Left lung (tissue), 10 donors: ENCODE data around the gene APLP1. TPM values are rescaled to one million over a fixed set of nuclear protein-coding genes. Genes with fewer than 3 reads are reported as not detected.

Experiments used
- ATAC-seq: fragments of 200-7000 bp; cut with Tn5 transposase; one replicate; pipeline ENCODE4 v1.9.1; 2020; ENCODE audit warnings: moderate library complexity
- DNase-seq, 4 donors: peaks; one replicate each; pipeline ENCODE4 v3.0.0-alpha.2; 2013 to 2020
- H3K27ac ChIP-seq, 2 donors: fragments of 200-600 bp; sonication (generic) in 1 of 2; one replicate each; pipeline versions ENCODE4 v1.5.0 to v1.8.0; 2020 to 2021
- H3K27me3 ChIP-seq, 2 donors: fragments of 200-600 bp; sonication (generic) in 1 of 2; one replicate each; pipeline versions ENCODE4 v1.5.0 to v1.8.0; 2020 to 2021
- H3K36me3 ChIP-seq, 2 donors: fragments of 200-600 bp; sonication (generic) in 1 of 2; one replicate each; pipeline versions ENCODE4 v1.5.0 to v1.8.0; 2020 to 2021
- H3K4me1 ChIP-seq, 2 donors: fragments of 200-600 bp; one replicate each; pipeline ENCODE4 v1.8.0; 2021
- H3K4me3 ChIP-seq, 2 donors: fragments of 200-600 bp; sonication (generic) in 1 of 2; one replicate each; pipeline versions ENCODE4 v1.5.0 to v1.8.0; 2020 to 2021; ENCODE audit warnings: mild to moderate bottlenecking in 1 of 2
- H3K9me3 ChIP-seq, 2 donors: fragments of 200-600 bp; sonication (generic) in 1 of 2; one replicate each; pipeline versions ENCODE4 v1.5.0 to v1.8.0; 2020 to 2021
- intact Hi-C, 2 donors: fragments of 100-400 bp; cut with DNase I; formaldehyde crosslinking; loops; one replicate each; pipeline versions ENCODE4 v1.11.2 to v1.14.2; 2022
- polyA plus RNA-seq, 6 donors: library from polyadenylated mRNA; unstranded; fragments of 120-200 nt; gene quantifications; one replicate each; pipeline ENCODE4 v1.2.1, GENCODE V29; 2013; ENCODE audit not compliant: insufficient read length in 6 of 6
- total RNA-seq, 2 donors: library from RNA; stranded (reverse); fragmentation: NEBNext Ultra II Directional; extraction: Animal tissue kit (Norgen Biotek cat#: 25700); gene quantifications; one replicate each; pipeline ENCODE4 v1.2.1, GENCODE V29; 2021
- TF ChIP-seq, protein P1 (sequence below), 2 donors: fragments of 200-600 bp; sonication (generic) in 1 of 2; IDR thresholded peaks; one replicate each; pipeline versions ENCODE4 v1.5.0 to v1.8.0; 2021; ENCODE audit warnings: antibody characterized with exemption in 2 of 2
- donor health status: DM: no; HTN: yes; CAD: no.
- donor health status: DM: no; HTN: no; CAD: no.

Gene APLP1
- total and polyA plus RNA-seq, 8 donors, result 3.0 to 11.0 (median 8.8) TPM

DNA sequence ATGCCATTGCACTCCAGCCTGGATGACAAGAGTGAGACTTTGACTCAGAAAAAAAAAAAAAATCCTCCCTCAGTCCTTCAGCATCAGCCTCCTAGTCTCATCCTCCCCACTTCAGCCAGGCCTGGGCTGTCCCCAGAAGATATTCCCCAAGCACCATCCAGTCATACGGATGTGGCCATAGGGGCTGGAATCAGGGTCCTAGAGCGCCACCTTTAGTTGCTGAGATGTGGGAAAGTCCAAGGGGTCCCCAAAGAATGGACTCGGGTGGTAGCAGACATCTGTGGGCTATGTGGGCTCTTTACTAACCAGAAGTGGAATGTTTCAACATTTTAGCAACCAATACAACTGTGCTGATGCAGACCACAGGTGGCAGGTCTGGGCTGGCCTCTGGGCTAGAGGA, 42.8 kb downstream of the APLP1 start:
- TF ChIP-seq, protein P1, sequence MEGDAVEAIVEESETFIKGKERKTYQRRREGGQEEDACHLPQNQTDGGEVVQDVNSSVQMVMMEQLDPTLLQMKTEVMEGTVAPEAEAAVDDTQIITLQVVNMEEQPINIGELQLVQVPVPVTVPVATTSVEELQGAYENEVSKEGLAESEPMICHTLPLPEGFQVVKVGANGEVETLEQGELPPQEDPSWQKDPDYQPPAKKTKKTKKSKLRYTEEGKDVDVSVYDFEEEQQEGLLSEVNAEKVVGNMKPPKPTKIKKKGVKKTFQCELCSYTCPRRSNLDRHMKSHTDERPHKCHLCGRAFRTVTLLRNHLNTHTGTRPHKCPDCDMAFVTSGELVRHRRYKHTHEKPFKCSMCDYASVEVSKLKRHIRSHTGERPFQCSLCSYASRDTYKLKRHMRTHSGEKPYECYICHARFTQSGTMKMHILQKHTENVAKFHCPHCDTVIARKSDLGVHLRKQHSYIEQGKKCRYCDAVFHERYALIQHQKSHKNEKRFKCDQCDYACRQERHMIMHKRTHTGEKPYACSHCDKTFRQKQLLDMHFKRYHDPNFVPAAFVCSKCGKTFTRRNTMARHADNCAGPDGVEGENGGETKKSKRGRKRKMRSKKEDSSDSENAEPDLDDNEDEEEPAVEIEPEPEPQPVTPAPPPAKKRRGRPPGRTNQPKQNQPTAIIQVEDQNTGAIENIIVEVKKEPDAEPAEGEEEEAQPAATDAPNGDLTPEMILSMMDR (IDR thresholded peaks at IDR 0.05), result no peak
- no peak for ATAC-seq
- peak in 1 of 4 donors; percentile 2 for DNase-seq
- intact Hi-C loops, result no loop called here
- Histone ChIP-seq H3K27me3 (no peaks in the 10 kb centered on the region), H3K27ac (peak overlapping the region in 1 of 2 donors; percentile 96), H3K36me3 (peaks cover 0 to 11% of the 10 kb centered on the region in 2 donors), H3K4me3 (no peak overlapping the region), H3K9me3 (no peaks in the 10 kb centered on the region), H3K4me1 (peaks cover 0 to 74% of the 10 kb centered on the region in 2 donors)

DNA sequence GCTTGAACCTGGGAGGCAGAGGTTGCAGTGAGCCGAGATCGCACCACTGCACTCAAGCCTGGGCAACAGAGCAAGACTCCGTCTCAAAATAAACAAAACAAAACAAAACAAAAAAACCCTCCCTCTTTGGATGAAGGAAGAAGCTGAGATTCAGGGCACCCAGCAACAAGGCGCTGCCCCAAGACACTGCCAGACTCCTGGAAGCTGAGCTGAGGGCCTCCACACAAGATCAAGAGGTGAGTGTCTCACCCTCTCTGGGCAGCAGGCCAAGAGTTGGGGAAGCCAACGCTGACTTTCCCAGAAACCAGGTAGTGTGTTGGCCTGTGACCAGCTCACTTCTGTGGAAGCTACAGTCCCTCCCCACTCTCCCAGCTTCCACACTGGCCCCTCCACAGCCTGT, 43.4 kb downstream of the APLP1 start:
- TF ChIP-seq, protein P1 (IDR thresholded peaks at IDR 0.05), result no peak
- H3K4me3 ChIP-seq, result no peak overlapping the region
- H3K27me3 ChIP-seq, result no peaks in the 10 kb centered on the region
- DNase-seq (peak in 2 of 4 donors; percentile 65 to 82), ATAC-seq (peak; percentile 17)
- peak overlapping the region in 1 of 2 donors; percentile 96 for H3K27ac ChIP-seq
- H3K4me1 ChIP-seq, result peaks cover 0 to 68% of the 10 kb centered on the region in 2 donors
- intact Hi-C loops, result no loop called here
- no peaks in the 10 kb centered on the region for H3K9me3 ChIP-seq
- peaks cover 0 to 5% of the 10 kb centered on the region in 2 donors for H3K36me3 ChIP-seq

DNA sequence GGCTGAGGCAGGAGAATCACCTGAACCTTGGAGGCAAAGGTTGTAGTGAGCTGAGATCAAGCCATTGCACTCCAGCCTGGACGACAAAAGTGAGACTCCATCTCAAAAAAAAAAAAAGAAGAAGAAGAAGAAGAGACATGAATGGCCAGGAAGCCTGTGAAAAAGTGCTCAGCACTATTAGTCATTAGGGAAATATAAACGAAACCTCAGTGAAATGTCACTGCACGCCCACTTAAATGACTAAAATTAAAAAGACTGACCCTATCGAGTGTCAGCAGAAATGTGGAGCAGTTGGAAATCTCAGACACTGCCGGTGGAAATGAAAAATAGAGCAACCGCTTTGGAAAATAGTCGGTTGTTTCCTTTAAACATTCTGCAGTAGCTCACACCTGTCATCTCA, 45.2 kb downstream of the APLP1 start:
- peak overlapping the region in 1 of 2 donors; percentile 78 for H3K27ac ChIP-seq
- ATAC-seq, result no peak

DNA sequence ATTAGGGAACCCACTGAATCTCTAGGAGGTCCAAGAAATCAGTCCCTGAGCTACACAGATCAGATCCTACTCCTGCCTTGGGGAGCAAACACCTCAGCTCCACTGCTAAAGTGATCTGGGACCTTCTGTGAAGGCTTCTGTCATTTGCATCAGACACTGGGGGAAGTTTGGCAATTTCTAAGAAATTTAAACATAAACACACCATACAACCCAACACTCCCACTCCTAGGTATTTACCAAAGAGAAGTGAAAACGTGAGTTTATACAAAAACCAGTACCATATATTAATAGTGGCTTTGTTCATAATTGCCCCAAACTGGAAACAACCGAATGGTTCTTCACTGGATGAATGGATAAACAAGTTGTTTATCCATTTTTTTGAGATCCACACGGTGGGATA, 47.1 kb downstream of the APLP1 start:
- no peaks in the 10 kb centered on the region for H3K36me3 ChIP-seq
- ATAC-seq, result no peak
- peak overlapping the region in 1 of 2 donors; percentile 78 for H3K27ac ChIP-seq
- no peak overlapping the region for H3K4me3 ChIP-seq
- TF ChIP-seq, protein P1 (IDR thresholded peaks at IDR 0.05), result no peak
- DNase-seq, result no peak
- peaks cover 0 to 54% of the 10 kb centered on the region in 2 donors for H3K4me1 ChIP-seq
- intact Hi-C loops, result no loop called here
- no peaks in the 10 kb centered on the region for H3K27me3 ChIP-seq
- H3K9me3 ChIP-seq, result no peaks in the 10 kb centered on the region

More for the DNA sequence above, 45.2 kb downstream of the APLP1 start:
- TF ChIP-seq, protein P1 (IDR thresholded peaks at IDR 0.05), result no peak
- intact Hi-C loops, result no loop called here
- Histone ChIP-seq H3K4me3 (no peak overlapping the region), H3K36me3 (no peaks in the 10 kb centered on the region), H3K4me1 (peaks cover 0 to 66% of the 10 kb centered on the region in 2 donors), H3K27me3 (no peaks in the 10 kb centered on the region), H3K9me3 (no peaks in the 10 kb centered on the region)
- DNase-seq, result no peak

DNA sequence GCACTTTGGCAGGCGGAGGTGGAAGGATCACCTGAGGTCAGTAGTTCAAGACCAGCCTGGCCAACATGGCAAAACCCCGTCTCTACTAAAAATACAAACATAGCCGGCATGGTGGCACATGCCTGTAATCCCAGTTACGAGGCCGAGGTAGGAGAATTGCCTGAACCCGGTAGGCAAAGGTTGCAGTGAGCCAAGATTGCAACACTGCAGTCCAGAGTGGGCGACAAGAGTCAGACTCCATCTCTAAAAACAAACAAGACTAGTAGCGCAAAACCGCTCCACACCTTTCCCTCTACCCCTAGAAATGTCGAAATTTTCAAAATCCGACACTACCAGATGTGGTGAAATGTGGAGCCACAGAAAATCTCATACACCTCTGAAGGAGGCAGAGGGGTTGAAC, 50.9 kb downstream of the APLP1 start:
- H3K4me3 ChIP-seq, result no peak overlapping the region
- peaks cover 0 to 14% of the 10 kb centered on the region in 2 donors for H3K27me3 ChIP-seq
- intact Hi-C loops, result no loop called here
- ATAC-seq (no peak), DNase-seq (no peak)
- TF ChIP-seq, protein P1 (IDR thresholded peaks at IDR 0.05), result no peak
- H3K27ac ChIP-seq, result no peak overlapping the region
- no peaks in the 10 kb centered on the region for H3K36me3 ChIP-seq
- H3K9me3 ChIP-seq, result no peaks in the 10 kb centered on the region
- peaks cover 0 to 17% of the 10 kb centered on the region in 2 donors for H3K4me1 ChIP-seq
